Activated naive CD8-positive, alpha-beta T cell treated with anti-CD3 and anti-CD28 coated beads, Interleukin-2, amount 50 U/mL, for 16 hours (primary cell): ENCODE measurements around the gene GPR161.

Experiments
- DNase-seq: peaks from one replicate; pipeline ENCODE4 v3.0.0-alpha.2; 2020; ENCODE audit warnings: low read depth, low spot score

The GPR161 gene

DNA sequence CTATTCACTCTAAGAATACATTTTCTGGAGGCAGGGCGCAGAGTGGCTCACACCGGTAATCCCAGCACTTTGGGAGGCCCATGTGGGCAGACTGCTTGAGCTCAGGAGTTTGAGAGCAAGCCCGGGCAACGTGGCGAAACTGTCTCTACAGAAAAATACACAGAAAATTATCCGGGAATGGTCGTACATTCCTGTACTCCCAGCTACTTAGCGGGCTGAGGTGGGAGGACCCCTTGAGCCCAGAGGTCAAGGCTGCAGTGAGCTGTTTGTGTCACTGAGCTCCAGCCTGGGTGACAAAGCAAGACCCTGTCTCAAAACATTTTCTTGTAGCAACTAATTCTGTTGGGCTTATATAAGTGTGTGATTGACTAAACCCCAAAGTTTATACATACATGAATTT, 30.5 kb downstream of the GPR161 start:
- DNase-seq, result no peak

DNA sequence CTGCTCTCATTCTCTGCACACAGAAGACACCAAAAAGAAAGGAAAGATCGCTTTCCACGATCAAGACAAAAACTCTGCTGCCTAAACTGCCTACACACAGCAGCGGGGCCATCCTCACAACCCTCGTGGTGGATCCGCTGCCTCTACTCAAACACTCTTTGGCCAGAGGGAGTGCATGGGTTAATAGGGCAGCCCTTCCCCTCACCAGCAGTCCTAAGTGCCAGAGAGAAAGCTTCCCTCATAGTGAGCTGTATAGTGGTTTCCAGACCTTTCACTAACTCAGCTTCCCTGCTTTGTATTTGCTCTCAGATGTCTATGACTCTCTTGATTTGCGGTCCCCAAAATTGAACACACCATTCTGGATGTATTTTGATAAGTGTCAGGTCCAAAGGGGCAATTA, 30.9 kb downstream of the GPR161 start:
- DNase-seq, result no peak

DNA sequence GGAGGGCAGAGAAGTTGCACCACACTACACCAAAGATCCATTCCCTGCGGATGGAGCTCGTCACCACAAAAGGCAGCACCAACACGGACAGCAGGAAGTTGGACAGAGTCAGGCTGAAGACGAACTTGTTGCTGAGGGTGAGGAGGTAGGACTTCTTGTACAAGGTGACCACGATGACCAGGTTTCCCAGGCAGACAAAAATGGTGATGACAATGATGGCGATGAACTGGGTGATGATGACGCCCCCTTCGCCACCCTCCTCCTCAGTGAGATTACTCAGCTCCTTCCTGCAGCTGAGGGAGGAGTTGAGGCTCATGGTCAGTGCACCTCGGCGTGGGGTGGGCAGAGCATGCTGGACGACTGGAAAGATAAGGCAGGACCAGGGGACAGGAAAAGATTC, 32.2 kb downstream of the GPR161 start:
- no peak for DNase-seq

DNA sequence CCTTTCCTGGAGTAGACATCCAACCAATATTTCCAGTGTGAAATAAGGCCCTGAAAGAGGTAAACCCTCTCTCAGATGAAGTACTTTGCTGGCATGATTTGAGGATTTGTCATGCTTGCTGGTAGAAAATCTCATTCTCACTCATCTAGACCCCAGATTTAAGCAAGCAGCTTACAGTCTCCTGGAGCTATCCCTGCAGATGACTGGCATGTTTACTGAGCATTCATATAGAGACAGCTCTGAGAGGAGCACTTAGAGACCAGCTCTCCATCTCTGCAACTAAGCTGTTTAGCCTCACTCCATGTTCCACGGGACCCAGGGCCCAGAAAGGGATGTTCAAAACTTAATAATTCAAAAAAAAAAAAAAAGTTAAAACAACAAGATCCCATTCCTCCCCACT, 34.2 kb downstream of the GPR161 start:
- DNase-seq, result no peak

DNA sequence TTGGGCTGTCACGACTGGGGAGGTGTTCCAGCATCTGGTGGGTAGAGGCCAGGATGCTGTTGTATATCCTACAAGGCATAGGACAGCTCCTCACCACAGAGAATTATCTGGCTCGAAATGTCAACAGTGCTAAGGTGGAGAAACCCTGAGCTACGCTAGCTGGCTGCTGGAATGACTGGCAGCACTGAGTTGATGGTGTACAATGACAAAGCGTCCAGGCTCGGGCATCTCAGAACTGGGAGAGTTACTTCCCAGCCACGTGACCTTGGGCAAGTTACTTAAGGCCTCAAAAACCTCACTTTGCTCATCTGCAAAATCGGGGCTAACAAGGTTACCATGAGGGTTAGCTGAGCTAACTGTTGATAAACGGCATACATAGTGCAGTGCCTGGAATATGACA, 35.4 kb downstream of the GPR161 start:
- DNase-seq, result no peak

DNA sequence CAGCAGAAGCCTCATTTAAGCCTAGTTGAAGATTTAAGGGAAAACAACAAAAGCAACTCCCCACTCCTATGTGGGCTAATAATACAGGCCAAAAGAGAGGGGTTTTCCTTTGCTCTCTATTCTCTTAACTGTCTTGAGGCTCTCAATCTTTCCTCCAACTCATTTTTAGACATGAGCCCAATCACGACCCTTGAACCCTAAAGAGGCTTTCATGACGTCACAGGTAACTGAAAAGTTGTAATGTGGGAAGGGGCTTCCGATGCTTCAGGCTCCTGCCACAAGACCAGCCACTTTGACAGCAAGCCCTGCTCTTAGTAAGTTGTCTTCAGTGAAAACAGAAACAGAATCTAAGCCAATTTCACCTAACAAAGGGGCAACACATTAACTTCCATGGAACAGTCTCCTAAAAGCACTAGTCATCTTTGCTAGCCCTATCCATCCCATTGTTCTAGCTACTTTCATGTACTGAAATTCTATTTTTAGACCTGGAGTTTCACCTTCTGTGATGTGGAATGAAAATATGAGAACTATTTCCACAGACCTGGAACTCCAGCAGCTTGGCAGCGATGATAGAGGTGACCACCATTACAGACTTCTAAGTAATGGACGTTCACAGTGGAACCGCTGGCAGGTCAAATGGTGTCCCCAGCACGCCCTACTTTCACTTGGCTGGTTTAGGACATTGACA, 36.3 kb downstream of the GPR161 start:
- no peak for DNase-seq

DNA sequence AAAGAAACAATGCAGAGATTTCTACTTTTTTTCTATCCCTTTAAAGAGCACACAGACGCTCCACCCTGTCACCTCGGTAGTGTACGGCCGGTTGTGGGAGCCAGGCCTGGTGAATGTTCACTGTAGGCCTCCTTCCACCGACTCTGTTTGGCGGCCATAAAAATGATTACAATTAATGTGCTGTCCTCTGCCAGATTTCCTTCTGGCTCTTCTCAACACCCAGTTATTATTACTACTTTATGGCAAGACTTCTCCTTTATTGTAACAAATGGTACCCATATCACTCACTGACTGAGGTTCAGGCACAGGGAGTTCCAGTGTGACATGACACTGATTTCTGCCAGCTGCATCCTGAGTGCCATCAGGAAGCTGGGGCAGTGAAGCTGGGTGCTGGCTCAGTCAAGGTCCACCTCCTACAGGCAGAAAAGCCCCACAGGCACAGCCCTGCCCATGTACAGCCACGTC, 37.4 kb downstream of the GPR161 start:
- DNase-seq, result no peak

DNA sequence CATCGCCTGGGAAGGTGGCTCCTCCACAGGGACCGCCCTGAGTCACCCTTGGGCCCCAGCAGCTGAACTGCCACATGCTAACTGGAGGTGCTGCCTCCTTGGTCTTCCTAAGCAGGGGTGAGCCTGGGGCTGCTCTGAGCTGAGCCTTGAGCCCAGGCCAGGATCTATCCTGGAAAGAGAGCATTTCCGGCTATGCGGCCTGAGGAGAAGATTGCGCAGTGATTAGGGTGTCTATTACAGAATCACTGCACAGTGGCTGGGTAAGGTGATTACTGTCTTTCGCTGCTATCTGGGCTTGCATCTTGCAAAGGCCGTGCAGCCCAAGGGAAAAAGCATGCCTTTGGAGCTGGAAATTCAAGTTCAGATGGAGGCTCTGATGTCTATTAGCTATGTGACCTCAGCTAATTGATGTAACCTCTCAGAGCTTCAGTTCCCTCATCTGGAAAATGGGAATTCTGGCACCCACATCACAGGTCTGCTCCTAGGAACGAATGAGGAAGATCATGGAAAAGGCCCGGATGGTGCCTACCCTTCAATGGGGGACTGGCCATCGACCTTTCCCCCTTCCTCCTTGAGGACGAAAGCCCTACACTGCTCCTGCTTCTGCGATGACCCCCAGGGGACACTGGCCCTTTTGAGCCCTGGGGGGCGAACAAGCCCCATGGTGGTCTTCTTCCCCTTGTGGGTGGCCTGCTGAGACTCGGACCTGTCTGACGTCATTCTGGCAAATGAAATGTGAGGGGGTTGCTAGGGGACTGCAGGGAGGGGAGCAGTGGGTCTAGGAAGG, 38.0 kb downstream of the GPR161 start:
- no peak for DNase-seq

DNA sequence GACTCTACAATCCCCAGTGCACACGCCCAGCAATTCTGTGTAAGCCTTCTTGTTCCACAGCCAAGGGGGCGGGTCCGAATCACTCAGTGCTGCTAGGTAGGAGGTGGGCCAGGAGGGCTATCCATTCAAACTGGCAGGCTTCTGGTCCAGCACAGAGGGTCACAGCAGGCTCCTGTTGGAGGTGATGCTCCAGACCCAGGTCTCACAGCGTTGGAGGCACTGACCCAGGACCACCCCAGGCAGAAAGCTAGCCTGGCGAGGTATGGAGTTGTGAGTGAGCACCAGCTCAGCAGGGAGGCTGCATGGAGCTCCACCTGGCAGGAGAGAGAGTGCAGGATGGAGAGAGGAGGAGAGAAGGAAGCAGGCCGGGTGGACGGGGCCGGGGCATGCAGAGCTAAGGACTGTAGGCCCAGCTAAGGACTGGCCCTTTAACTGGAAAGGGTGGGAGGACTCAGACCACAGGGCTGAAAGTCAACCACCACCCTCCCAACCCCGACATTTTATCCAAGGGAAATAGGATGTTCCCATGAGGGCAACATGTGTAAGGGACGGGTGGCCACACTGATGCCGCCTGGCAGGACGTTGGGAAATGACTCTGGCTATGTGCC, 38.7 kb downstream of the GPR161 start:
- DNase-seq, result no peak

DNA sequence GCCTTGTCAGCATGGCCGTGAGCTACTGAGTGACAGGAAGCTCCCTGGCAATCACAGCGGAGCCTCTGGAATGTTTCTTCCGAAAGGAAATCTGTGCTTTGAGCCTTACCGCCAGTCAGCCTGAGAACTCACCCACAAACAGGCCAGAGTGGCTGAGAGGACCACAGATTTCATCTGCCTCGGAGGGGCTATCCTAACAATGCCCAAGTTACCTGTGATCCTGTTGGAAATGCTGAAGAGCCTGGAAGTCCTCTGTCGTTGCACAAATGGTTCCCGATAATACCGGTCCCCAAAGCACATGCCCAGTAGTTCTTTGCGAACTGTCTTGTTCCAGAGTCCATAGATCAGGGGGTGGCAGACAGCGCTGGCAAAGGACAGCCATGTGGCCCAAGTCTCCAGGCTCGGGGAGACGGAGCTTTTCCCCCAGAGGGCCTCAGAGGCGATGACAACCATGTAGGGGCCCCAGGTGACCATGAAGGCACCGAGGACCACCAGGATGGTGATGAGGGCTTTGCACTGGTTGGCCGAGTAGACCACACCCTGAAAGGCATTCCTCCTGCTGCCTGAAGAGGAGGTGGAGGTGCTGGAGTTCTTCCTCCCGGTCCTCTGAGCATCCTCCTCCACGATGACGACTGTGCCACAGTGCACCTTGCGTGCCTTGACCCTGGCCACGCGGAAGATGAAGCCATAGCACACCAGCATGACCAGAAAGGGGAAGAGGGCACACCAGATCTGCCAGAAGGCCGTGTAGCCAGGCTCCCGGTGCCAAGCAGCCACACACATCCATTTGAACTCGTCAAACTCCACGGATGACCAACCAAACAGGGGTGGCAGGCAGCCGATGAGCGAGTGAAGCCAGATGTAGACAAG, 40.2 kb downstream of the GPR161 start:
- no peak for DNase-seq

DNA sequence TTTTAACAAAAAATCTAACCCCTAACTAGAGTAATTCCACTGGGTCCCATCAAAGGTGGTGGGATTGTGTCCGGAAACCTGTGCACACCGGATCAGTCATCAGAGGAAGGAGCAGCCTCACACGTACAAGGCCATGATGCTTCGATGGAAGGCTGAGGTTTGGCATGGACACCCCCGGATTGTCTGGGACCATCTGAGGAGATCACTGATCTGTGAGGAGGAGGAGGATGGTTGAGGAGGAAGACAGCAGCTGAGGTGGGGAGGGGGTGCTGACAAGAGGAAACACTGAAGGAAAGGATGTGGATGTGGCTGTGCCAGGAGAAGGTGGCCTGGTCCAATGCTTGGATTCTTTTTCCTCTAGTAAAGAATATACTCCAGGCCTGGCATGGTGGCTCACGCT, 41.3 kb downstream of the GPR161 start:
- no peak for DNase-seq

DNA sequence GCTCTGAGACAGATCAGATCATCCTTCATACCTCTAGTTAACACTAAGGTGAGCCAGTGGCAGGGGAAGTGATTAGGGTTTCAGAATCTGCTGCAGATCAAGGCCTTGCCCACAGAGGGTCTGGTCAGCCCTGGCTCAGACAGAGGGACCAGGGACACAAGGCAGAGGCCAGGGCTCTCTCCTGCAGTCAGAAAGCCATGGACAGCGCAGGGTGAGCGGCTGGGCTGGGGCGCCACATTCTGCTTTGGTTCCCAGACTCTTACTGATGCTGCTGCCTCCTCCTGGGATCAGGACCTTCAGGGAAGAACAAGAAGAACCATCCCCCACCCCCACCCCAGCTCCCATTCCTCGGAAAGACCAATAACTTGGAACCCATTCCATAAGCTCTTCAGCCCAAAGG, 43.1 kb downstream of the GPR161 start:
- DNase-seq, result no peak

DNA sequence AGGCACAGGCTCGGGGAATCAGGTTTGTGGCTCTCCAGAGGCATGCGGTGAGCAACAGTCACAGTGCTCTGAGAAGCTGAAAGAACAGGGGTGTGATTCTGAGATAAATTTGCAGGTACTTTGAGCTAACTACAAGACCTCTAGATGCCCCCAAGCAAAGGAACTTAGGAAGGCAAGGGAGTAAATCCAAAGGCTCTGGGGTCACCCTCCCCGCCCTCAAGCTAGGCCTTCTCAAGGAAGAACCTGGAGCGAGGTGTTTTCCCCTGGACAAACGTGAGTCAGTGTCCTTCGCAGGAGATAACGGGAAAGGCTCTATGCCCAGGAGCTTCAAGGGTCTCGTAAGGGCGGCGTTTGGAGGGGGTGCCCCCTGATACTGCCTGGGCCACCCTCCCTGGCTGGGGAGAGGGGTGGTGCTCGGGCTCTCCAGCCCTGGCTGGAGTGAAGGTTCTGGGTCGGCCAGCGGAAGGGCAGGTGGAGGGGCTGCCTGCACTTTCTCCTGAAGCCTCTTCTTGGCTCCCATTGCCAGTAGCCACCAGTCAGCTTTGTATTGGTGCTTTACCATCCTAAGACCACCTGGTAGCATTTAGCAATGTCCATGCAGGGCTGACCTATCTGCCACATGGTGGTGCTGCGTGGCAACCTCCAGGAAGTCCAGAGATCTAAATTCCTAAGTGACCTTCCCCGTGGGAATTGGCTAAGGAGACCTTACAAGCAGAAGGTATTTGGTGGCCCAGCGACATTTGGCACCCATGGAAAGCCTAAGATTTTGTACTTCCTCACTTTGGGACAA, 44.0 kb downstream of the GPR161 start:
- no peak for DNase-seq

DNA sequence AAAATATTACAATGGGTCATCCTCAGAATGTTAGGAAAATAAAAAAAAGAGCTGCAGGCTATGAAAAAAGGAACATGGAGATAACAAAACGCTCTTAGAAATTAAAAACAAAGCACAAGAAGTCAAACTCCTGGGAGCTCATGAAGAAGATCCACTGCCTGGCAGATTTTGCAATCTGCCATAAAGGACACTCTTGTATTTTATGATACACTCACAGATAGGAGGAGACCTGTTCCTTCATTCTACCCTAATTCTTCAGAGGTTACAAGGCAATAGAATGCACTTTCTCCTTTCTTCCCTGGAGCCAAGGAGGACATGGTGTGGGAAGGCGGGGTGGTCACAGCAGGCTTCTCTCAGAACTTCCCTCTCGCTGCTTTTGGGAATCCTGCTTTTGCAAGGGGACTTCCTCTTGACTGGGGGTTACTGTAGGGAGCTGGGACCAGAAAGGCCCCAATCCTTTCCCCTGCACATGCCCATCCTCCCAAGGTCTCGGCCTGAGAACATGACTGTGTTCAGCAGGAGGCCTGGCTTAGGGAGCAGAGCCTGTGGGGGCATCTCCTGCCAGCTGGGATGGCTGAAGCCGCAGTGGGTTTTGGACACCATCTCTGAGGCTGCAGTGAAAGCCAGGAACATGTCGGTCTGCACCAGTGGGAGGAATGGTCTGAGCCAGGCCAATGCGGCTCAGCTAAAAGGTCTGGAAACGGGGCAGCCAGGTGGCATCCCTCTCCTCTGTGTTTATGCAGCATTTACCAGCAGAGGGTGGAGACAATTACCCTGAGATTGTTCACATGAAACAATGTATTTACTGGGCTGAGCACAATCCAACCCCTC, 44.8 kb downstream of the GPR161 start:
- DNase-seq, result no peak

DNA sequence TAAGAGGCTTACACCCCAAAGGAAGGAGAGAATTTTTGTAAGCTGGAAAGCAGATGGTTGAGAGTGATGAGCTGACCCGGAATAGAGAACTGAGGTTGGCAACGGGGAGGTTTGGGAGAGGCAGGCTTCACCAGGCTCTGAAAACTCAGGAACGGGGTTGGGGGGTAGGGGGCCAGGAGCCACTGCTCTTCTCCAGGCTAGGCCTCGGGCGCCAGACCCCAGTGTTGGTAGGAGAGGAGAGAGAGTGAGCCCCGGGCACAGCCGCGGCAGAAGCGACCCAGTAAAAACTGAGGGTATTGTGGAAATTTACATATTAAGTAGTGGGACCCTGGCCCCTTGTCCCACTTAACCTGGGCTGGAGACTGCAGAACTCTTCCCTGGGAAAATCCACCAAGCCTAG, 45.7 kb downstream of the GPR161 start:
- DNase-seq, result no peak

DNA sequence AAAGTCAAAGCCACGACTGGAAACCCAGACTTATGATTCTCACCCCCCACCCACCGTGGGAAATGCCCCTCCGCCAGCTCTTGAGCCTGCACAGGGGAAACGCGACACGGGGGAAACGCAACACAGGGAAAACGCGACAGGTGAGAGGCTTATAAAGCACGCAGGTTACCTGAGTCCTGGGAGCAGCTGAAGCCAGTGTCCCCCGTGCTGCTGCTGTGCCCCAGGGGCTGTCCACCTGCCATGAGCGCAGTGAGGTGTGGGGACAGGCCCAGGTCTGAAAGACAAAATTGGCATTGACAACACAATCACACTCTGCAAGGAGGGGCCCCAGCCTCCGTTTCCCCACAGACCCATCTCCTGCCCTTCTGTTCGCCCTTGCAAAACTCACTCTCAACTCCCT, 46.3 kb downstream of the GPR161 start:
- no peak for DNase-seq

DNA sequence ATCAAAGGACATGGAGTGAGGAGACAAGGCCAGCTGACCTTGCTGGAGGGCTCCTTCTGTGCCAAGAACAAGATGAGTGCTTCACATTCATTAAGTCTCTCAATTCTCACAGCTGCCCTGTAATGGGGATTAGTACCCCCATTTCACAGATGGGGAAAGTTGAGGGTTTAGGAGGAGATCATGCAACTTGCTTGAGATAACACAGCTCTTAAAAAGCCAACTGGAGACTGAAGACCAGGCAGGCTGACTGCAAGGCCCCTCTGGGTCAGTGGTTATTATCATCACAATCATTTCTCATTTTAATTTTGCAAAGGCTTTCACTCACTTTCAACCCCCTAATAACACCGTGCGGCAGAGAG, 46.8 kb downstream of the GPR161 start:
- DNase-seq, result no peak

DNA sequence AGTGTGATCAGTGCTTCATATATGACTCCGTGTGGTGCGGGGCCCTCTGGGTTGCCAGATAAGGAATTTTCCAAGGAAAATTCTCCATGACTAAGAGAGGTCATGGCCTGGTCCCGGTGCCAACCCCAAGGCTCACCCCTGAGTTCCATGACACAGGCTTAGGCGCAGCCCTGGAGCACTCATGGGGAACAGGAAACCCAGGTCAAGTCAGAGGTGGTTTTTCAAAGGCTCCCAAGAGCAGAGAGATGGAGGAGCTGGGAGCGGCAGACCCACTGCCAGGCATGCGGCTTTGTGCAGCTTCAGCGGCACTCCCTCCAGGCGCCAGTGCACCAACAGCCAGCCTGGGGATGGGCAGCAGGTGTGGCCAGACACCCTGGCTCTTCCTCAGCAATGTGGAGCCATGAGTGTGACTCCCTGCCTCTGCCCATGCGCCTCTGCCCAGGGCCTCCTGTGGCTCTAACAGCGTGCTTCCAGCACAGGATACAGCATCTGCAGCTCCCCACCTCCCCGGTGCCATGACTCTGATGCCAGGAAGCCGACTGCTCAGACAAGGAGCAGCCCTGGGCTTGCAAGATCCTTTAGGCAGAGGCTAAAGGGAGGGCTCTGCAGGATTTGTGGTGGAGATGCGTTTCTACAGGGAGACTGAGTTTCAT, 47.3 kb downstream of the GPR161 start:
- no peak for DNase-seq

DNA sequence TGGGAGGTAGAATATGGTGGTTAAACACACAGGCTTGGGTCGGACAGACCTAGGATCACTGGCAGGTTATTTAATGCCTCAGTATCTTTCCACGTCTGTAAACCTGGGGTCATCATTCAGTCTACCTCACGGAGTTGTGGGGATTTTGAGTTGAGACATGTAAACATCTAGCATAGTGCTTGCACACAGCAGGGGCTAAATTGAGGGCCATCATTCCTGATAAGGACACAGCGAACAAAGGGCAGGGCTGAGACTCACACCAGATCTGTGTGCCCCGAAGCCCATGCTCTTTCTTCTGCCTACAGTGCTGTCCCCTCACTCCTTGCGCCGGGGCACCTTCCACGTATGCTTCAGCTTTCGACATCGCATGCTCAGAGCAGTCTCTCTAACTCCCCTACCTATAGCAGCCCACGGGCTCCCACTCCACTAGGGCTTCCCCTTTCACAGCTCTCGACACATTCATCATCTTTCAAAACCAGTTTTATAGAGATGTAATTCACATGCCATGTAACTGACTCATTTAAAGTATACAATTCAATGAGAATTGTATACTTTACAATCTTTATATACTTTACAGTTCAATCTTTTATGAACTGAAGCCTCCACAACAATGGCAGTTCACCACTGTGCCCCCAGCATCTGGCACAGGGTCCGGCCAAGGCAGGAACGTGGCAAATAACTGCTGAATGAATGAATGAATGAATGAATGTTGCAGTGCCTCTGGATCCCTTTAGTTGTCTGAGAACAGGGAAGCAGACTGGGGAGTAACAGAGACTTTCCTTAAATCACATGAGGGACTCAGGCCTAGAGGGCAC, 48.0 kb downstream of the GPR161 start:
- DNase-seq, result no peak
